Peyer's patch (tissue), 4 donors: ENCODE results near the gene BMPR2.

ENCODE experiments used
- CTCF ChIP-seq, 6 experiments: fragments of 450-650 bp in 4 of 6; fragments of 200-600 bp in 2 of 6; sonication (generic) in 1 of 6; IDR thresholded peaks; one replicate each; pipeline ENCODE4 v1.5.1; 2017 to 2019; ENCODE audit warnings: antibody characterized with exemption in 6 of 6, mild to moderate bottlenecking in 3 of 6, moderate library complexity in 1 of 6
- POLR2A ChIP-seq, 2 donors: fragments of 450-650 bp; IDR thresholded peaks; one replicate each; pipeline ENCODE4 v1.5.1; 2017; ENCODE audit warnings: antibody characterized with exemption in 2 of 2, mild to moderate bottlenecking in 2 of 2, moderate library complexity in 2 of 2

- TF ChIP-seq POLR2A (IDR thresholded peaks at IDR 0.05) (no peak), CTCF (IDR thresholded peaks at IDR 0.05) (peak in 1 of 6 experiments; percentile 10)
Measured at GRCh38 chr2:202491514-202491913, 115.4 kb downstream of the BMPR2 start.
